Measurements from ENCODE around the gene ADAMTS17. TPM values are rescaled to one million over a fixed set of nuclear protein-coding genes. Genes with fewer than 3 reads are reported as not detected.

ADAMTS17 gene
- total RNA-seq, 1 experiment from 2014 or later = 4.2 TPM

- H3K9me3 ChIP-seq (ENCODE audit: control insufficient read depth in 1 of 2, insufficient read depth in 1 of 2, low read depth in 1 of 2, low read length in 2 of 2) = no peaks in the 10 kb centered on the region
- H3K4me1 ChIP-seq (ENCODE audit: control insufficient read depth in 1 of 2, insufficient read depth in 2 of 2, low read length in 2 of 2) = no peaks in the 10 kb centered on the region
- POLR2A ChIA-PET = no interaction called here
- DNase-seq (ENCODE audit: low read depth, low spot score) (no peak), ATAC-seq (no peak)
- RAD21 ChIA-PET (ENCODE audit: low non-redundant PET in 1 of 2, low total read pairs in 2 of 2, uncharacterized antibody in 2 of 2, unreplicated experiment in 2 of 2) = no interaction called here
- no peak overlapping the region for H3K4me2 ChIP-seq (ENCODE audit: low read length)
- H3K27me3 ChIP-seq (ENCODE audit: insufficient read depth, low read length) = no peaks in the 10 kb centered on the region
- no peaks in the 10 kb centered on the region for H3K79me2 ChIP-seq (ENCODE audit: insufficient read depth, low read length)
- TF ChIP-seq POLR2A (IDR thresholded peaks at IDR 0.05; ENCODE audit: borderline replicate concordance, extremely low read depth, insufficient read depth, insufficient read length) (no peak), SRF (IDR thresholded peaks at IDR 0.05; ENCODE audit: low read depth) (no peak), MAX (IDR thresholded peaks at IDR 0.05) (no peak), RAD21 (IDR thresholded peaks at IDR 0.05; ENCODE audit: low read depth) (no peak), SP1 (IDR thresholded peaks at IDR 0.05; ENCODE audit: low read depth) (no peak), FOSL1 (IDR thresholded peaks at IDR 0.05; ENCODE audit: low read depth) (no peak), EZH2phosphoT487 (IDR thresholded peaks at IDR 0.05; ENCODE audit: borderline replicate concordance) (no peak), POLR2AphosphoS5 (IDR thresholded peaks at IDR 0.05; ENCODE audit: low read depth, low read length) (no peak), ZFX (IDR thresholded peaks at IDR 0.05) (no peak), SIN3A (IDR thresholded peaks at IDR 0.05; ENCODE audit: low read depth) (no peak), YY1 (IDR thresholded peaks at IDR 0.05; ENCODE audit: extremely low read depth, insufficient replicate concordance, low read depth, low read length) (no peak), ATF3 (IDR thresholded peaks at IDR 0.05) (no peak), ELF1 (IDR thresholded peaks at IDR 0.05; ENCODE audit: borderline replicate concordance, low read depth) (no peak), CBX3 (IDR thresholded peaks at IDR 0.05; ENCODE audit: low read depth) (no peak), EZH2 (IDR thresholded peaks at IDR 0.05) (no peak), ZNF274 (IDR thresholded peaks at IDR 0.05; ENCODE audit: low read depth, low read length) (no peak), ZBTB33 (IDR thresholded peaks at IDR 0.05; ENCODE audit: extremely low read depth, insufficient replicate concordance, low read length) (no peak), REST (IDR thresholded peaks at IDR 0.05; ENCODE audit: low read depth) (no peak), JUND (IDR thresholded peaks at IDR 0.05) (no peak)
- no peak overlapping the region for H3K9ac ChIP-seq (ENCODE audit: low read length)
- CTCF ChIA-PET = no interaction called here
- H3K36me3 ChIP-seq (ENCODE audit: control insufficient read depth in 1 of 2, insufficient read depth in 2 of 2, low read length in 2 of 2) = no peaks in the 10 kb centered on the region
- BruUV-seq (replicated peaks) = no TSS peak
- no peaks in the 10 kb centered on the region for H3K9me2 ChIP-seq (ENCODE audit: insufficient read depth)
- intact Hi-C loops (cut with micrococcal nuclease) = no loop called here
- no peak overlapping the region for H3K4me3 ChIP-seq (replicated peaks in 1 of 2; ENCODE audit: low read depth in 1 of 2, low read length in 2 of 2)
- H4K20me1 ChIP-seq (ENCODE audit: insufficient read depth) = no peaks in the 10 kb centered on the region
- no peak overlapping the region for H3K27ac ChIP-seq (ENCODE audit: low read depth, low read length)
- H2AFZ ChIP-seq (ENCODE audit: low read depth, low read length, poor library complexity, severe bottlenecking) = no peak overlapping the region
Observed at GRCh38 chr15:100053474-100054121, 288.2 kb downstream of the ADAMTS17 start.

Measured in HCT116 (cell line).